ENCODE results near the gene TMEM62.
"Not testable (repeated sequence)": the region's sequence is repeated elsewhere in the genome, so short reads cannot be mapped to it uniquely, and the experiment has no call there.

Gene TMEM62

GRCh38 chr15:43210807-43211206 lies 77.4 kb downstream of the TMEM62 start:
- no peak for DNase-seq

- no peak for DNase-seq
These were observed 77.9 kb downstream of the TMEM62 start for GRCh38 chr15:43211224-43211735.

GRCh38 chr15:43212299-43212698 lies 78.9 kb downstream of the TMEM62 start:
- DNase-seq = no peak

- DNase-seq = no peak
These were observed 79.6 kb downstream of the TMEM62 start for GRCh38 chr15:43212951-43213350.

- no peak for DNase-seq
These were observed 80.1 kb downstream of the TMEM62 start for GRCh38 chr15:43213466-43213865.

GRCh38 chr15:43214169-43214568 lies 80.8 kb downstream of the TMEM62 start:
- no peak for DNase-seq

GRCh38 chr15:43214592-43215295 lies 81.4 kb downstream of the TMEM62 start:
- no peak for DNase-seq

- no peak for DNase-seq
These were observed 82.6 kb downstream of the TMEM62 start for GRCh38 chr15:43215961-43216360.

- DNase-seq = no peak
These were observed 85.7 kb downstream of the TMEM62 start for GRCh38 chr15:43218908-43219706.

- no peak for DNase-seq
These were observed 86.8 kb downstream of the TMEM62 start for GRCh38 chr15:43219929-43220928.

- DNase-seq = no peak
These were observed 87.6 kb downstream of the TMEM62 start, which contains the start of gene EPB42 for GRCh38 chr15:43220991-43221403. EPB42 (minus strand) TSS chr15:43221018; CDS start chr15:43220825, 193 bp downstream.

- DNase-seq = no peak
These were observed 88.0 kb downstream of the TMEM62 start for GRCh38 chr15:43221422-43221821.

GRCh38 chr15:43225201-43225949 lies 92.0 kb downstream of the TMEM62 start:
- peak; percentile 4 for DNase-seq

- not testable (repeated sequence) for DNase-seq
These were observed 92.5 kb downstream of the TMEM62 start for GRCh38 chr15:43225950-43226255.

GRCh38 chr15:43226436-43227305 lies 93.3 kb downstream of the TMEM62 start:
- no peak for DNase-seq

- DNase-seq = no peak
These were observed 96.6 kb downstream of the TMEM62 start for GRCh38 chr15:43229977-43230376.

- no peak for DNase-seq
These were observed 97.3 kb downstream of the TMEM62 start for GRCh38 chr15:43230640-43231115.

- DNase-seq = no peak
These were observed 99.0 kb downstream of the TMEM62 start for GRCh38 chr15:43232289-43232874.
